ENCODE measurements around the gene ZNF622.
"Not testable (repeated sequence)": the region's sequence is repeated elsewhere in the genome, so short reads cannot be mapped to it uniquely, and the experiment has no call there.

Gene ZNF622

GRCh38 chr5:16480144-16480543 is 14.5 kb upstream of the ZNF622 start:
- no peak for DNase-seq (ENCODE audit: low read depth)

- no peak for DNase-seq (ENCODE audit: low read depth)
Observed at GRCh38 chr5:16477541-16477940, 11.9 kb upstream of the ZNF622 start.

GRCh38 chr5:16476417-16476816 is 10.8 kb upstream of the ZNF622 start:
- DNase-seq (ENCODE audit: low read depth): not testable (repeated sequence)

GRCh38 chr5:16471387-16471786 is 5.8 kb upstream of the ZNF622 start:
- no peak for DNase-seq (ENCODE audit: low read depth)

- no peak for DNase-seq (ENCODE audit: low read depth)
Observed at GRCh38 chr5:16467363-16468219, 2.0 kb upstream of the ZNF622 start.

- DNase-seq (ENCODE audit: low read depth): no peak
Observed at GRCh38 chr5:16464664-16465543, 696 bp downstream of the ZNF622 start.

GRCh38 chr5:16464231-16464630 is 1.4 kb downstream of the ZNF622 start:
- DNase-seq (ENCODE audit: low read depth): no peak

- DNase-seq (ENCODE audit: low read depth): no peak
Observed at GRCh38 chr5:16461782-16462181, 3.8 kb downstream of the ZNF622 start.

- DNase-seq (ENCODE audit: low read depth): no peak
Observed at GRCh38 chr5:16461026-16461425, 4.6 kb downstream of the ZNF622 start.

GRCh38 chr5:16459451-16459850 is 6.1 kb downstream of the ZNF622 start:
- no peak for DNase-seq (ENCODE audit: low read depth)

- no peak for DNase-seq (ENCODE audit: low read depth)
Observed at GRCh38 chr5:16457853-16458252, 7.7 kb downstream of the ZNF622 start.

- no peak for DNase-seq (ENCODE audit: low read depth)
Observed at GRCh38 chr5:16457451-16457850, 8.1 kb downstream of the ZNF622 start.

- no peak for DNase-seq (ENCODE audit: low read depth)
Observed at GRCh38 chr5:16456103-16456832, 9.3 kb downstream of the ZNF622 start.

GRCh38 chr5:16455668-16456067 is 9.9 kb downstream of the ZNF622 start:
- no peak for DNase-seq (ENCODE audit: low read depth)

GRCh38 chr5:16454686-16455085 is 10.9 kb downstream of the ZNF622 start:
- DNase-seq (ENCODE audit: low read depth): no peak

GRCh38 chr5:16453609-16454008 is 12.0 kb downstream of the ZNF622 start:
- no peak for DNase-seq (ENCODE audit: low read depth)

- no peak for DNase-seq (ENCODE audit: low read depth)
Observed at GRCh38 chr5:16450163-16450562, 15.4 kb downstream of the ZNF622 start.

GRCh38 chr5:16446993-16447392 is 18.6 kb downstream of the ZNF622 start:
- DNase-seq (ENCODE audit: low read depth): no peak

- no peak for DNase-seq (ENCODE audit: low read depth)
Observed at GRCh38 chr5:16437977-16438376, 27.6 kb downstream of the ZNF622 start.

GRCh38 chr5:16436065-16436682 is 29.4 kb downstream of the ZNF622 start:
- not testable (repeated sequence) for DNase-seq (ENCODE audit: low read depth)

GRCh38 chr5:16431490-16431889 is 34.1 kb downstream of the ZNF622 start:
- DNase-seq (ENCODE audit: low read depth): no peak

All from stimulated activated CD8-positive, alpha-beta memory T cell treated with anti-CD3 and anti-CD28 coated beads, Interleukin-12 subunit alpha, Interleukin-12 subunit beta, amount 100 ng/mL, for 4 hours (primary cell).